AG09309 (cell line): ENCODE measurements around the gene CCN6.
A peak's percentile ranks its signal among the peaks of the same experiment; 100 is the strongest.
"Not testable (repeated sequence)": the region's sequence is repeated elsewhere in the genome, so short reads cannot be mapped to it uniquely, and the experiment has no call there.

Source experiments
- DNase-seq: peaks from one replicate; pipeline ENCODE4 v3.0.0-alpha.2; 2010; ENCODE audit warnings: low read depth
- H3K4me3 ChIP-seq: 2 replicates; pipeline ENCODE4 v1.5.1; 2011; ENCODE audit warnings: mild to moderate bottlenecking, low read depth, low read length, moderate library complexity; ENCODE audit not compliant: control insufficient read depth
- TF ChIP-seq, protein P1 (sequence below): IDR thresholded peaks from 2 replicates; pipeline ENCODE4 v1.5.1; 2011; ENCODE audit warnings: mild to moderate bottlenecking, low read depth, low read length, inconsistent platforms; ENCODE audit not compliant: insufficient read depth, control insufficient read depth; ENCODE audit errors: missing control alignments

Gene CCN6

DNA sequence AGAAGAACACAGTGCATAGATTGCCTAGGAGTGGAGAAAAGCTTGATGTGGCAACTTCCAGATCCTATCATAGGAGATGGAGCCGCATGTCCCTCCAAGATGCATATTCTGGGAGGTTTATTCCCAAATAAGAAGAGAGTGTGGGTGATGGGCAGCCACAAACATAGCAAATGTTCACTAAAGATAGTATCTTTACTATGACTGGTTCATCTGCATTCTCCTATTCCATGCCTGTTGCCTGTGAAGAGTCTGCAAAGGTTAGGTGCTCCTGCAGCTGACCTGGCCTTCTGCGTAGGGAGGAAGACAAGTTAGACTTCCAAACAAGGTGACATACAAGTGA is 14.5 kb upstream of the CCN6 start:
- TF ChIP-seq, protein P1, sequence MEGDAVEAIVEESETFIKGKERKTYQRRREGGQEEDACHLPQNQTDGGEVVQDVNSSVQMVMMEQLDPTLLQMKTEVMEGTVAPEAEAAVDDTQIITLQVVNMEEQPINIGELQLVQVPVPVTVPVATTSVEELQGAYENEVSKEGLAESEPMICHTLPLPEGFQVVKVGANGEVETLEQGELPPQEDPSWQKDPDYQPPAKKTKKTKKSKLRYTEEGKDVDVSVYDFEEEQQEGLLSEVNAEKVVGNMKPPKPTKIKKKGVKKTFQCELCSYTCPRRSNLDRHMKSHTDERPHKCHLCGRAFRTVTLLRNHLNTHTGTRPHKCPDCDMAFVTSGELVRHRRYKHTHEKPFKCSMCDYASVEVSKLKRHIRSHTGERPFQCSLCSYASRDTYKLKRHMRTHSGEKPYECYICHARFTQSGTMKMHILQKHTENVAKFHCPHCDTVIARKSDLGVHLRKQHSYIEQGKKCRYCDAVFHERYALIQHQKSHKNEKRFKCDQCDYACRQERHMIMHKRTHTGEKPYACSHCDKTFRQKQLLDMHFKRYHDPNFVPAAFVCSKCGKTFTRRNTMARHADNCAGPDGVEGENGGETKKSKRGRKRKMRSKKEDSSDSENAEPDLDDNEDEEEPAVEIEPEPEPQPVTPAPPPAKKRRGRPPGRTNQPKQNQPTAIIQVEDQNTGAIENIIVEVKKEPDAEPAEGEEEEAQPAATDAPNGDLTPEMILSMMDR = no peak
- no peak for DNase-seq
- H3K4me3 ChIP-seq = no peak overlapping the region

DNA sequence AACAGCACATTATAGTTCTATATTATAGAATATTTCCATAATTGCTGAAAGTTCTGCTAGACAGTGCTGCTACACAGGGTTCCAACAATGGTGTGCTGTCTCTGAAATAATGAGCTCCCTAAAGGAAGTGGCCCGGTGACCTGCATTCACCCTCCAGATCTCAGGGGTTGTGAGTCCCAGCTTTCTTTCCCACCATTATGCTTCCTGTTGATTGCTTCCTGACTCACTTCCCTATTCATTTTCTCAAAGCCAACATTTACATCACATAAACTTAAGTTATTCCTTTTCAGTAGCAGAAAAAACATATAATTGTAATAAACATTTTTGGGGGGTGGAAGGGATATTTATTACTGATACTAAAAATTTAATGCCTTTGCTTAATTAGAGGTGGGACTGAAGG is 12.9 kb upstream of the CCN6 start:
- TF ChIP-seq, protein P1 = no peak
- no peak overlapping the region for H3K4me3 ChIP-seq
- no peak for DNase-seq

DNA sequence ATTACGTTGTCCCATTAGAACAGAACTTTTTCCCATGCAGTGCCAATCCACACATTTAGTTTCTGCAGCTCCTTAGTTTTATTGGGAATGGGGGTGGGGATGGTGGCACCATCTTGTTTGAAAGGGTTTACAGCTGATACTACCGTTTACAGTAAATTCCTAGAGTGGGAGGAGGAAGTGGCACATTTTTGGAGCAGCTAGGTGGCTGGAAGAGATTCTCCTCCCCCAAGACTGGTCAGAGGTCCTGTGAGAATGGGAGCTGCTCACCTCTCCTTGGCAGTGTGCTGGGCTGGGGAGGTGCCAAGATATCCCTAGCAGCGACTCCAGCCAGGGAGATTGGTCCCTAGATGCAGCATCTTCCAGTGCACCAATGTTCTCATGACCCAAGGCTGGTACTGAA is 12.4 kb upstream of the CCN6 start:
- no peak overlapping the region for H3K4me3 ChIP-seq
- TF ChIP-seq, protein P1 = no peak
- no peak for DNase-seq

DNA sequence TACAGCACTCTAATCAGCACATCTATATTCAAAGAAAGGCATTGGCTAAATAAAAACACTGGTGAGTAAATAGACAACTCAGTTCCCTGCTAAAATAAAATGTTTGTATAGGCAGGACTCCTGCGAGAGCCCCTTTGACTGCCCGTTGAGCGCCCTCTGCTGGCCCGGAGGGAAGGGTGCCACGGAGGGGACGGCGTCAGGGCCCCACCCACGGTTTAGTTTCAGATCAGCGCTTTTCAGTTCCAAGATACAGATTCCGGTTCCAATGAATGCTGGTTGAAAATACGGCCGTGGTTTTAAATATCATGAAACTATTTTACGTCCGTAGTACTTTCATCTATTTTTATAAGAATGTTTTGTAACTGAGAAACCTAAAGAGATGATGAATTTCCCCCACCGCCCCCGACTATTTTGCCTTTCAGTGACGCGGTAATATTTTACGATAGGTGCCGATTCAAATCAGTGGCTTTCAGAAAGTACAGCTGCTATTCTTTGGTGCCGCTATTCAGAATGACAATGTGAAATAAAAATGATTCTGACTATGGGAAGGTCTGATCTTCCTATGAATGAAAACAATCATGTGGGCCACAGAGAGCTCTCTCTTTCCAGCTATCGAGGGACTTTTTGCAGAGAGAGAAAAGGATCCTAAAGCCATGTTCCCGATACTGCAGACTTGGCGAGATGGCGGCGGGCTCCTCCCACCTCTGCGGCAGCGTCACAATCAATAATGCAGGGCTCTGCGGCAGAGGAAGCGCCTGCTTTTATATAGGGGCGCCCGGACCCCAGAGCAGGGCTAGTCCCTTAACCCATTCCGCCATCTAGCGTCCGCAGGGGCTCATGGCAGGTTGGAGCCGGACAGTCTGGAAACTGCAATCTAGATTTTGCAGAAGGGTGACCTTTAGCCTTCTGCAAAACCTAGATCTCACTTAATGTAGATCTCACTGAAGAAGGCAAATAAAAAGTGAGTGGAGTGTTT is 10.6 kb upstream of the CCN6 start:
- peak overlapping the region; percentile 53 for H3K4me3 ChIP-seq
- TF ChIP-seq, protein P1 = peak; percentile 98
- DNase-seq = peak; percentile 45

DNA sequence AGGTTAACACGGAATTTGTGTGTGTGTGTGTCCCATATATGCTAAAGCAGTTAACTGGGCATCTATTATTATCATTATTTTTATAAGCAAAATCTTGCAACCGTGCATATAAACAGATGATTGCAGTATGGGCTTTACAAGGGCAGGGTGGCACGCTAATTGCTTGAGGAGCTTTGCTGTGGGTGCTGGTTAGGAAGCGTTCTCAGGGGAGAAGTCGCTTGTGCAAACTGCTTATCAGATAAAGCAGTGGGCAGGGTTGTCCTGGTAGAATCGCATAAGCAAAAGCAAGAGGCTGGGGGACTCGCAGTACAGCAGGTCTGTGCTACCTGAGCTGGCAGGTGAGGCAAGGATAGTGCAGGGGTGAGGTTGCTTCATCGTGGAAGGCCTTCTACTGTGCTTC is 9.7 kb upstream of the CCN6 start:
- no peak overlapping the region for H3K4me3 ChIP-seq
- no peak for DNase-seq
- TF ChIP-seq, protein P1 = no peak

DNA sequence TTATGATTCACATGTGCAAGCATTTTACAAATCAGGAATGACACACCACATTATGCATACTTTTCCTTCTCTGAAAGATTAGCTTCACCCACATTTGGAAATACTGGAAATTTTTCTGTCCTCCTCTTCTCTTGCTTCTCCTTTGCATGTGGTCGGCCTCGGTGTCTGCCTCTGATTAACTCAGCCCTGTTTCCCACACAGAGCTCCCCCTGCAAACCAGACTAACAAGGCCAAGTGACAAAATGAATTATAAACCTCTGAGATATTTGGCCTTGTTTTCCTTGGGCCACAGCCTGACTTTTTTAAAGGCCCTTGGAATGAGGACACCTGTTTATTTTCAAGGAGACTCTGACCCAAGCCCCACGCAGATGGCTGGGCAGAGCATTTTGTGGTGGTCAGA is 9.0 kb upstream of the CCN6 start:
- DNase-seq = peak; percentile 93
- H3K4me3 ChIP-seq = no peak overlapping the region
- TF ChIP-seq, protein P1 = no peak

DNA sequence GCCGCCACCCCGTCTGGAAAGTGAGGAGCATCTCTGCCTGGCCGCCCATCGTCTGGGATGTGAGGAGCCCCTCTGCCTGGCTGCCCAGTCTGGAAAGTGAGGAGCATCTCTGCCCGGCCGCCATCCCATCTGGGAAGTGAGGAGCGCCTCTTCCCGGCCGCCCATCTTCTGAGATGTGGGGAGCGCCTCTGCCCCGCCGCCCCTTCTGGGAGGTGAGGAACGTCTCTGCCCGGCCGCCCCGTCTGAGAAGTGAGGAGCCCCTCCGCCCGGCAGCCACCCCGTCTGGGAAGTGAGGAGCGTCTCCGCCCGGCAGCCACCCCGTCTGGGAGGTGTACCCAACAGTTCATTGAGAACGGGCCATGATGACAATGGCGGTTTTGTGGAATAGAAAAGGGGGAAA is 6.4 kb upstream of the CCN6 start:
- not testable (repeated sequence) for DNase-seq

More for the DNA sequence above, 6.4 kb upstream of the CCN6 start:
- not testable (repeated sequence) for H3K4me3 ChIP-seq
